GM12865 (cell line): Measurements from ENCODE around the gene PRDX5.

ENCODE experiments used
- DNase-seq: peaks from one replicate; pipeline ENCODE4 v3.0.0; 2010; ENCODE audit warnings: low read depth
- H3K4me3 ChIP-seq: 2 replicates; pipeline ENCODE4 v1.5.1; 2011; ENCODE audit warnings: mild to moderate bottlenecking, low read depth, low read length, control low read depth
- CTCF ChIP-seq: IDR thresholded peaks from 2 replicates; pipeline ENCODE4 v1.5.1; 2011; ENCODE audit warnings: low read length, control low read depth, low read depth, inconsistent platforms; ENCODE audit not compliant: insufficient read depth; ENCODE audit errors: missing control alignments

Gene PRDX5

DNA sequence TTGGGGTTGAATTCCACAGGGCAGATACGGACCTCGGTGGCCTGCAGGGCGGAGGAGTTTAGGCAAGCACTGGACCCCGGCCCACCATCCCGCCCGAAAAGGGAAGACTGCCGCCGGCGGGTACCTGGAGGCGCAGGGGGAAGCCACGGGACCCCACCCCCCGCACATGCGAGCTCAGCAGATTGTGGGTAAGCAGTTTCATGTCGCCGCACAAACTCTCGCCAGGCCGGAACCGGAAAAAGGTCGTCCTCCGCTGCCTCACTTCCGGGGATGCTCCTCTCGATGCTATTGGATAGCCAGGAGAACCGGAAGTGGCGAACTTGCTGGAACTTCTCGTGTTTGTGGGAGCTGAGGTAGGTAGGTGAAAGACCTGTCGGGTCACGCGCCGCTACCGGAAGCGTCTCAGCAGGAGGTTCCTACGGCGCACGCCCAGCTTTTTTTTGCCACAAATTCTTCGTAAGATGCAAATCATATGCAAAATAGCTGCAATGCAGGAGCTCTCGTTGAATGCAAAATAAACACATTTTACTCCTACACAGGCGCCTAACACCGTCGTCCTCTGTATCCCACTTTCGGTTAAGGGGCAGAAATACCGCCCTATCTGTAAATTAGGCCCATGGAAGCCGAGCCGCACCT, 478 bp upstream of the PRDX5 start, which contains the start of gene TRMT112:
Gene TRMT112, minus strand, starts transcription at position 235 of the 636 bp plus-strand sequence. Its CDS starts 33 bp downstream, at position 202.
- peak within 1 kb of the TSS; percentile 99 for H3K4me3 ChIP-seq
- no peak for TF ChIP-seq CTCF
- peak; percentile 100 for DNase-seq

DNA sequence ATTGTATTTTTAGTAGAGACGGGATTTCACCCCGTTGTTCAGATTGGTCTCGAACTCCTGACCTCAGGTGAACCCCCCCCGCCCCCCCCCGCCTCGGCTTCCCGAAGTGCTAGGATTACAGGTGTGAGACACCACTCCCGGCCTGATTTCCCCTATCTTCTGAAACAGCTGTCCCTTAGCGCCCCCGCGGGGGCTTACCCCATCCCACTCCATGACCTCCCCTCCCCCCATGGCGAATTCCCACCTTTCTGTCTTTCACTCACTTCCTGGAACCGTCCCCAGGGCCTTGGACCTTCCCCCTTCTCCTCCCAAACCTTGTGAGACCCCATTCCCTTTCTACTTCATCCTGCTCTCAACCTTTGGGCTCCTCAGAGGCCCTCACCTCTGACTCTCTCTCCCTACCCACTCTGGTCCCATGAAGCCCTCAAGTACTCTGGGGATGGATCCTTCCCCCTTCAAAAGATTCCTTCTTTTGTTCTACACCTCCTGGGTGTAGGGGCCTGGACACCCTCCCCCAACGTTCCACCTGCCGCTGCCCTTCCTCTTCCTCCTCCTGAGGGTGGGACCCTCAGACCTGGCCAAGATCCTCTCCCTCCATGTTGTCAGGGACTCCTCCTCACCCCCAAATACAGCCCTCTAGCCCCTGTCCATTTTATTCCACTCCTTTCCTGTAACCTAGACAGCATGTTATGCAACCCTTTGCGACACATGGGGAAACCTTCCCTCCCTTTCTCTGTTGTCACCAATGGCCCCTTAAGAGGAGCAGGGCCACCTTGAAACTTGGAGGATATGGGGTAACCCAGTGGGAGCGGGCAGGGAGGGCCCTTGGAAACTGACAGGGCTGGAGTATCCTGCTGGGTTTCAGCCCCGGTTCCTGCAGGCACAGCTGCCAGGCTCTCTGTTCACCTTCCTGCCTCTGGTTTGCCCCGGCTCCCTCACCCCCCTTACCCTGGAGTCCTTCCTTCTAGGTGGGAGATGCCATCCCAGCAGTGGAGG, 1.1 kb downstream of the PRDX5 start:
- H3K4me3 ChIP-seq: peak overlapping the region; percentile 99
- no peak for TF ChIP-seq CTCF
- no peak for DNase-seq

- no peak for TF ChIP-seq CTCF
- DNase-seq: no peak
- H3K4me3 ChIP-seq: no peak overlapping the region
Measured at GRCh38 chr11:64320556-64320955, 2.6 kb downstream of the PRDX5 start.

DNA sequence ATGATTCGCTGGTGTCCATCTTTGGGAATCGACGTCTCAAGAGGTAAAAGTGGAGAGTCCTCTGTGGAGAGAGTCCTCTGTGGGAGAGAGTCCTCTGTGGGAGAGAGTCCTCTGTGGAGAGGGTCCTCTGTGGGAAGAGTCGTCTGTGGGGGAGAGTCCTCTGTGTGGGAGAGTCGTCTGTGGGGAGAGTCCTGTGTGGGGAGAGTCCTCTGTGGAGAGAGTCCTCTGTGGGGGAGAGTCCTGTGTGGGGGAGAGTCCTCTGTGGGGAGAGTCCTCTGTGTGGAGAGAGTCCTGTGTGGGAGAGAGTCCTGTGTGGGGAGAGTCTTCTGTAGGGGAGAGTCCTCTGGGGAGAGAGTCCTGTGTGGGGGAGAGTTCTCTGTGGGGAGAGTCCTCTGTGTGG, 3.1 kb downstream of the PRDX5 start:
- DNase-seq: no peak
- no peak for TF ChIP-seq CTCF
- H3K4me3 ChIP-seq: no peak overlapping the region

DNA sequence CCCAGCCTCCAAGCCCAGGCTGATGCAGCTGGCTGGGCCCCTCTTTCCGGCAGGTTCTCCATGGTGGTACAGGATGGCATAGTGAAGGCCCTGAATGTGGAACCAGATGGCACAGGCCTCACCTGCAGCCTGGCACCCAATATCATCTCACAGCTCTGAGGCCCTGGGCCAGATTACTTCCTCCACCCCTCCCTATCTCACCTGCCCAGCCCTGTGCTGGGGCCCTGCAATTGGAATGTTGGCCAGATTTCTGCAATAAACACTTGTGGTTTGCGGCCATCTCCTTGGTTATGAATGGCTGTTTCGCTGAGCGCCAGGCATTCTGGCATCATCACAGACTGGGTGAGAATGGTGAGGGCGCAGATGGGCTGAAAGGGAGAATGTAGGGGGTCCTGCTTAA, 3.6 kb downstream of the PRDX5 start:
- no peak for TF ChIP-seq CTCF
- DNase-seq: no peak
- no peak overlapping the region for H3K4me3 ChIP-seq

- TF ChIP-seq CTCF: no peak
- DNase-seq: no peak
- no peak overlapping the region for H3K4me3 ChIP-seq
Measured at GRCh38 chr11:64322925-64323260, 5.0 kb downstream of the PRDX5 start.
